ENCODE results near the gene PDX1.
A peak's percentile ranks its signal among the peaks of the same experiment; 100 is the strongest.
"Not testable (repeated sequence)": the region's sequence is repeated elsewhere in the genome, so short reads cannot be mapped to it uniquely, and the experiment has no call there.

The PDX1 gene

GRCh38 chr13:27956576-27957300, 36.9 kb downstream of the PDX1 start:
- peak; percentile 72 for DNase-seq (ENCODE audit: low spot score)

DNA sequence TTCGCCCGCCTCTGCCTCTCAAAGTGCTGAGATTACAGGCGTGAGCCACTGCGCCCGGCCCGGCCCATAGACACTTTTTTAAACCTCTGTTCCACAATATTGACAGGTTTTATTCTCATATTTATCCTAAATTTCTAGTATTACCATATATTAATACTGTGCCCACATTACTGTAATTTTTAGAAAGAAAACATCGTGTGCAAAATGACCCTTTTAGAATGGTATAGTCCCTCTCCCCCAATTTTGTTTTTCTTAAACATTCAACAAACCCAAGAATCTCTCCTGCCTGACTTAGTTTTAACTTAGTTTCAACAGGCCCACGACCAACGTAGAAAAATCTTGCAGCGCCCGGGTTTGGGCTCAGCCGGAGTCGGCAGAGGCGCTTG, 40.2 kb downstream of the PDX1 start:
- no peak for DNase-seq (ENCODE audit: low spot score)

- peak; percentile 87 for DNase-seq (ENCODE audit: low spot score)
These were observed 40.8 kb downstream of the PDX1 start for GRCh38 chr13:27960362-27961226.

- DNase-seq (ENCODE audit: low spot score) = no peak
These were observed 41.7 kb downstream of the PDX1 start for GRCh38 chr13:27961227-27962085.

GRCh38 chr13:27962128-27962841, 42.5 kb downstream of the PDX1 start:
- DNase-seq (ENCODE audit: low spot score) = peak; percentile 61

DNA sequence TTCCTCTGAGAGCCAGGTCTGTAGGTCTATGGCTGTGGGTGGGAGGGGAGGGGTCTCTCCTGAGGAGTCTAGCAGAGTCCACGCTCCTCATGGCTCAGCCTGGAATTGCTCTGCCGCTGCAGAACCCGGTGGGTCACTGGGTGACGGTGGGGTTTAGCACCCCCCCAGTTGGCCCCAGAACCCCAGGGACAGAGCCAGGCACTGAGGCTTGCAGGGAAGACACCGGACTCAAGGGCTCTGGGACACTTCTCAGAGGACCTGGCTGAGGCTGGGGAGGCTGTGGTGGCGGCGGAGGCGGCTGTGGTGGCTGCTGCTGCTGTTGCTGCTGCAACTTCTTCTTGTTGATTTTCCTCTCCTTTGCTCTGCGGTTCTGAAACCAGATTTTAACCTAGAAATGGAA, 43.2 kb downstream of the PDX1 start:
- no peak for DNase-seq (ENCODE audit: low spot score)

DNA sequence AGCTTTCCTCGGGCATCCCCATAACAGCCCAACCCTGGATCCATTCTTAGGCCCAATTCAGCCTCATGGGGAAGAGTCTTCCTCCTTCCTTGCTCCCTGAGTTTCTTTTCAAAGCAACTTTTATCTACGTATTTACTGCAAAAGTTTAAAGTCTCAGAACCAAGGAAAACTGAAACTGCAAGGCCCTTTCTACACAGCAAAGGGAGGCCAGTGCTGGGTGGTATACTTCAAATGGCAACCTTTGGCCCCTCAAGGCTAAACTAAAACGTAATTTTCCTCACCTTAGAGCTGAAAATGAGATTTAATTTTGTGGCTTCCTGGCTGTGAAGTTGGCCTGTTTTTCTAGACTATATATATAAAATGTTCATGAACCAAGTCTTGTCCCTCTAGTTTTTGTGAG, 43.7 kb downstream of the PDX1 start:
- DNase-seq (ENCODE audit: low spot score) = no peak

DNA sequence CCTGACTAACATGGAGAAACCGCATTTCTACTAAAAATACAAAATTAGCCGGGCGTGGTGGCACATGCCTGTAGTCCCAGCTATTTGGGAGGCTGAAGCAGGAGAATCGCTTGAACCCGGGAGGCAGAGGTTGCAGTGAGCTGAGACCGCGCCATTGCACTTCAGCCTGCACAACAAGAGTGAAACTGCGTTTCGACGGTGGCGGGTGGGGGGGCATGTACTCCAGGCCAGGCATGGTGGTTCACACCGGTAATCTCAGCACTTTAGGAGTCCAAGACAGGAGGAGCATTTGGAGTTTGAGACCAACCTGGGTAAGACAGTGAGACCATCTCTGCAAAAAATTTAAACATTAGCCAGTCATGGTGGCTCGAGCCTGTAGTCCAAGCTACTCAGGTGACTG, 44.4 kb downstream of the PDX1 start:
- DNase-seq (ENCODE audit: low spot score) = not testable (repeated sequence)

DNA sequence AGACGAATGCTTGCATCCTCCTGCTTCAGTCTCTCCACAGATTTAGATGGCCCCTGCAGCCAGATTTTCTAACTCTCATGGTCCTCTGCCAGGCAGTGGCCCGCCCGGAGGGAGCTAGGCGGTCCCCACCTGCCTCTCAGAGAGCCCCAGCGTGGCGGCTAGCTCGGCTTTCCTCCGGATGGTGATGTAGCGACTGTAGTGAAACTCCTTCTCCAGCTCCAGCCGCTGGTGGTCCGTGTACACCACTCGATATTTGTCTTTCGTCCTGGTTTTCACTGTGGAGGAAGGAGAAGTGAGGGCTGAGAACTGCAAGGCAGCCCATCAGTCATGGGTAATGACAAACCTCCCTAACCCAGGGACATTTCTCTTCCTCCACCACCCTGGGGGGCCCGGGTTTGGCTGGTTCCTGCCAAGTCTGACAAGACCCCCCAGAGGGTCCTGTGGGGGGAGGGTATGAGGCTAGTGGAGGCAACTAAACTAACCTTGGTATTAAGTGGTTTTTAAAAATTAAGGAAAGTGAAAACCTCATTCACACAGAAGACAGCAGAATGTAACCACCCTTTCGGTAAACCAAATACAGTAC, 45.0 kb downstream of the PDX1 start:
- no peak for DNase-seq (ENCODE audit: low spot score)

DNA sequence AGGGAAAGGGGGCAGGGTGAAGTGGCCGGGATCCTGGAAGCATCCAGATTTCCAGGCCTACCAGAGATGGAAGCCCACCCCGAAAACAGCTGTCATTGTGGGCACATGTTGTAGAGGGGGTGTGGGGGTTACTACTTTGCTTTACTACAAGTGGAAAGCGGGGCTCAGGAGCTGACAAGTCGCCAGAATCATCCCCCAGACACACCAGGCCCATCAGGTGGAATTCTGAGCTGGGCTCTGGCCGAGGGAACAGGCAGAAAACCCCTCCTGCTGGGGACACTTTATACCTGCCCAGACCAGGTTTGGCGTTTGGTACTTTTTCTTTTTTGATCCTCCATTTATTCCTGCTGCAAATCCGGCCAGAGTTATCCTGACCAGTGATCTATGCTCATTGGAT, 45.5 kb downstream of the PDX1 start:
- DNase-seq (ENCODE audit: low spot score) = no peak

DNA sequence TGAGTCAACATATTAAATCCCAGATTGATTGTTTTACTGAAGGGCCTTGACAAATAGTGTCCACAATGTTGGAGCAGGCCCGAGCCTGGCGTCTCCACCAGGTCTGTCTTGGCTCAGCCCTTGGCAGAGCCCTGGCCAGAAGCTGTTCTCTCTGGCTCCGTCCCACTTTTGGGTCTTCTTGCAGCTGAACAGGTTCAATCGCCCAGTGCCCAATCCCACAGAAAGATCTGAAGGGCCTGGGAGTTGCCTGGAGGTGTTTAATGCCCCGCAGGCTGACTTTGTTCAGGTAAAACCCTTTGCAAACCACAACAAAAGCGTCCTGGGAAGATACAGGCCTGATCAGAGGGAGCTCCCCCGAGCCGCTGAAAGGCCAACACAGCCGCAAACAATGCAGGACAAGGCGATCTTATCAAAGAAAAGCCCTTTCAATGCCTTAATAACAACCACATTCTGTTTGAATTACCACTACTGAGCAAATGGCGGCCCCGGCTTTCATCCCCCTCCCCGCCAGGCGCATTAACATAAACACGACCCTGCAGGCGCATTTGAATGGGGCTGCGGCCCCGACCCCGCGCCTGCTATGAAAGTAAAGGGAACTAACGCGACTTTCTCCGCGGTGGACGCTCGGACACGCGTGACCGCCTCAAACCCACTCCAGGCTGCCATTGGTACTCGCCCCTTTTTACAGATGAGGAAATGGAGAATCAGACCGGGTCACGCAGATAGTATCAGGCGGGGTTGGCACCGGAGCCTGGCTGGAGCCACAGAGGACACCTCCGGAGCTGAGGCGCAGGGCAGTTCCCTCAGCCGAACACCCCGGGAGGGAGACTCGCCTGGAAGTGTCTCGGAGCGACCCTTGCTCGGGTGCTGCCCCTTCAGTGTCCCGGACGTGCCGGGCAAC, 46.2 kb downstream of the PDX1 start:
- no peak for DNase-seq (ENCODE audit: low spot score)

- no peak for DNase-seq (ENCODE audit: low spot score)
These were observed 46.9 kb downstream of the PDX1 start for GRCh38 chr13:27966641-27967202.

- DNase-seq (ENCODE audit: low spot score) = no peak
These were observed 47.5 kb downstream of the PDX1 start for GRCh38 chr13:27967203-27967735.

DNA sequence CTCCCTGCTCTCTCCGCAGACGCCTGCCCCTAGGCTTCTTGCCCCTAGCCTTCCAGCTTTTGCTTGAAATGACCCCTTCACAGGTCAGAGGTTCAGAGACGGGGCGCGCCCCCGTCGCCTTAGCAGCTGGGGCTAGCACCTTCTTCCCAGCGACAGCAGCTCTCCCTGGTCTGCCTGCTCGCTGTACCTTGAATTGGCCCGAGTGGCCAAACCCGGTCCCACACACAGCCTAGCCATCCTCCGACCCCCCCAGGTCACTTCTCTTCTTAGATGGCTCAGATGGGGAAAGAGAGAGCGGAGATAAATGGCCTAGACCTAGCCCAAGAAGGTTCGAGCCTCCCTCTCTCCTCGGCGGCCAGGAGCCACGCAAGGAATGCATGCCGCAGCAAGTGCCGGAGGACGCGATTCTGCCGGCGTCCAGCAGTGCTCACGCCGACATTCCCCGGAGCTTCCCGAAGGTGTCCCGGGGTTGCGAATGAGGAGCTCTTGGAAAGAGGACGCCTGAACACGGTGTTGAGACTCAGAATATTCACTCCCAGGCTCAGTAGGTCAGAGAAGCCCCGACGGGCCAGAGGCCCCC, 48.0 kb downstream of the PDX1 start:
- no peak for DNase-seq (ENCODE audit: low spot score)

DNA sequence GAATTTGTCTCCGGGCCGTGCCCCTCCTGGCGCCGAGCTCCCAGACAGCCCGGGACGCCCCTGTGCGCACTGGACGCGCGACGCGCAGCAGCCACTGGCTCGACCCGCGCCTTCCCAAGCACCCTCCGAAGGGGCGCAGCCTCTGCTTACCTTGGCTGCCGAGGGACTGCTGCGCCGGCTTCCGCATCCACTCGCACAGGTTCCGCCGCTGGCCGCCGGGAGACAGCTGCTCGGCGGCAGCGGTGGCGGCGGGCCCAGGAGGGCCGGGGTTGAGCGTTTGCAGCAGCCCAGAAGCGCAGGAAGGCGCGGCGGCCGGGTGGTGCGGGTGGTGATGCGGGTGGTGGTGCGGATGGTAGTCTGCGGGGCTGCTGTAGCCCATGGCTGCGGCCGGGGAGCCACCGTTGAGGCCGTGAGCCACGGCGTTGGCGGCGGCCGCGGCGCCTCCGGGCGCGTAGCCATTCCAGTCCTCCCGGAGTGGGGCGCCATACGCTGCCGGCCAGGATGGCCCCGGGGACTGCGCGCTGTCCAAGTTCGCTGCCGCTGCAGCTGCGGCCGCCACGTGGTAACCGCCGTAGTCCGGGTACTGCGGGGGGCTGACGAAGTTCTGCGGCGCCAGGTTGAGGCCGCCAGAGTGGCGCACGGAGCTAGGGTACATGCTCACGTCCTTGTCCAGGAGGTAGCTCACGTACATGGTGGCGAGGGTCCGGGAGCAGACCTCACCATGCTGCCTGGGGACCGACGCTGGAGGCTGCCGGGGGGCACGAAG, 48.7 kb downstream of the PDX1 start:
- DNase-seq (ENCODE audit: low spot score) = no peak

DNA sequence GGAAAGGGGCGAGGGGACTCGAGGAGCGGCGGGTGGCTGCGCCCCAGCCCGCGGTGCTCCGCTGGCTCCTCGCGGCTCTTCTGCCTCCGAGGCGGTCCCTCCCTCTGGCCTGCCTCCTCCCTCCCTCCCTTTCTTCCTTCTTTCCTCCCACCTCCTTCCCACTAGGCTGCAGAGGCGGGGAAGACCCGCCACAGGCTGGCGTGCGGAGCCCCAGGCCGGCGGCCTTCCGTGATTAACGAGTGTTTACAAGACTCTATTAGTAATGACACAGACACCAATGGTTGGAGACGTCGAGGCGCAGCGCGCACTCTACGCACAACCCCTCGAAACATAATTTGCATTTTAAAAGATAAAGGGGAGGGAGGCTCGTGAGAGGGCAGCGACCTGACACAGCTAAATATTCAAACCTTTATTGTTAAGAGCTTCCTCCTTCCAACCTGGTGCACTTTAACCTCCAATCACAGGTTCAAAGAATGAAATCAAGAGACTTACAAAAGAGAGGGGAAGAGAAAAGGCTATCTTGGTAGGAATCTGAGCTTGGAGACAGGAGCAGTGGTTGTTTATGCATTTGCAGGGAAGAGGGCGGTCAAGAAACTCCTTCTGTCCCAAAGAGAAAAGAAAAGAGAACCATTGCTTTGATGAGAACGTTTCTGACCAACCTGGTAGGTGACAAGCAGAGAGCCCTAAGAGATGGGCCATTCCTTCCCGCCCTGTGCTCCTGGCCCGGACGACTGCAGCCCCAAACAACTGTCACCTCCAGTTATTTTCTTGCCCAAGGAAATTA, 49.5 kb downstream of the PDX1 start, which contains the start of gene CDX2:
Gene CDX2 (minus strand): TSS at position 234 of the 784 bp plus-strand sequence. CDS start 309 bp downstream, outside the sequence.
- peak; percentile 89 for DNase-seq (ENCODE audit: low spot score)

DNA sequence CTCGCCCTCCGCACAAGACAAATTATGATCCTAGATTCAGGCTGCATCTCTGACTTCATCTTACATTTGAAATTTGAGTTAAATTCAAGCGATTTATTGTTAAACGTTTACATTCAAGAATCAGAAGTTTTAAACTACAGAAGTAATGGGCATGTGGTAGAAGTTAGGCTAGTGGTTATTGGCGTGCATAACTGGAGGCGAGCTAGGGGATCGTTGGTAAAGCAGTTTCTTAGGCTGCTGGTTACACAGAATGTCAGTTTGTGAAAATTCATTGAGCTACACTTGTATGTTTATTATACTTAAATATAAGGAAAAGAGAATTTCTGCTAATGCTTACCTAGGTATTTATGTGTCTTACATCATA, 50.0 kb downstream of the PDX1 start:
- DNase-seq (ENCODE audit: low spot score) = no peak
